OCI-LY1 (cell line): Measurements from ENCODE around the gene NCF4.

Experiments used
- H2AFZ ChIP-seq: fragments of 200-600 bp; sonication (generic), shearing (Covaris generic); 2 replicates; pipeline ENCODE4 v1.6.0; 2014; ENCODE audit warnings: antibody characterized with exemption, mild to moderate bottlenecking, low read length
- H3F3A ChIP-seq: fragments of 200-600 bp; sonication (generic), shearing (Covaris generic); 2 replicates; pipeline ENCODE4 v1.6.0; 2014; ENCODE audit warnings: mild to moderate bottlenecking, antibody characterized with exemption, low read length, moderate library complexity; ENCODE audit not compliant: insufficient read depth
- H3K27ac ChIP-seq: fragments of 200-600 bp; sonication (generic); 2 replicates; pipeline ENCODE4 v1.5.1; 2014; ENCODE audit warnings: low read length, mixed run types, mild to moderate bottlenecking, low read depth; ENCODE audit not compliant: poor library complexity, severe bottlenecking
- H3K27me3 ChIP-seq: fragments of 200-600 bp; sonication (generic); 2 replicates; pipeline ENCODE4 v1.6.0; 2014; ENCODE audit warnings: antibody characterized with exemption, mild to moderate bottlenecking, low read length, moderate library complexity; ENCODE audit not compliant: insufficient read depth
- H3K36me3 ChIP-seq: fragments of 200-600 bp; sonication (generic); 2 replicates; pipeline ENCODE4 v1.6.1; 2014; ENCODE audit warnings: mild to moderate bottlenecking, antibody characterized with exemption, low read length, moderate library complexity, mixed read lengths; ENCODE audit not compliant: insufficient read depth
- H3K4me1 ChIP-seq: fragments of 200-600 bp; sonication (generic); 2 replicates; pipeline ENCODE4 v1.5.1; 2014; ENCODE audit warnings: mild to moderate bottlenecking, low read length, moderate library complexity; ENCODE audit not compliant: insufficient read depth, severe bottlenecking
- H3K4me2 ChIP-seq: fragments of 200-600 bp; sonication (generic), shearing (Covaris generic); 2 replicates; pipeline ENCODE4 v1.6.1; 2014; ENCODE audit warnings: low read length
- H3K4me3 ChIP-seq: fragments of 200-600 bp; sonication (generic); 2 replicates; pipeline ENCODE4 v1.5.1; 2014; ENCODE audit warnings: low read length, low read depth, mild to moderate bottlenecking, mixed read lengths; ENCODE audit not compliant: poor library complexity, severe bottlenecking
- H3K79me2 ChIP-seq: fragments of 200-600 bp; shearing (Covaris generic); 2 replicates; pipeline ENCODE4 v1.6.1; 2016; ENCODE audit warnings: mixed run types, low read length, mixed read lengths; ENCODE audit not compliant: insufficient read depth
- H3K9ac ChIP-seq: fragments of 200-600 bp; sonication (generic), shearing (Covaris generic); 2 replicates; pipeline ENCODE4 v1.6.1; 2014; ENCODE audit warnings: mild to moderate bottlenecking, low read length, mixed read lengths
- H3K9me2 ChIP-seq: fragments of 200-600 bp; sonication (generic), shearing (Covaris generic); 2 replicates; pipeline ENCODE4 v1.6.1; 2014; ENCODE audit warnings: low read depth, mild to moderate bottlenecking, low read length, mixed read lengths
- H3K9me3 ChIP-seq: fragments of 200-600 bp; shearing (Covaris generic); 2 replicates; pipeline ENCODE4 v1.6.1; 2014; ENCODE audit warnings: low read length, mixed read lengths
- H4K20me1 ChIP-seq: fragments of 200-600 bp; sonication (generic), shearing (Covaris generic); 2 replicates; pipeline ENCODE4 v1.6.0; 2016; ENCODE audit warnings: mild to moderate bottlenecking, low read length; ENCODE audit not compliant: insufficient read depth
- CTCF ChIP-seq: fragments of 200-600 bp; sonication (generic), shearing (Covaris generic); IDR thresholded peaks from 2 replicates; pipeline ENCODE4 v1.5.1; 2017; ENCODE audit warnings: mild to moderate bottlenecking, antibody characterized with exemption, low read length, moderate library complexity, mixed read lengths
- EZH2 ChIP-seq: fragments of 200-600 bp; sonication (generic), shearing (Covaris generic); IDR thresholded peaks from 2 replicates; pipeline ENCODE4 v1.8.0; 2017; ENCODE audit warnings: borderline replicate concordance, mixed run types, mild to moderate bottlenecking, antibody characterized with exemption, low read length, moderate library complexity, mixed read lengths

The NCF4 gene

GRCh38 chr22:36830601-36831000 is 30.2 kb upstream of the NCF4 start:
- Histone ChIP-seq H3K27me3 (peaks cover 4% of the 10 kb centered on the region; the same call in 1 of the 2 replicates), H3K4me2 (no peak overlapping the region), H3K9me3 (peaks cover 2% of the 10 kb centered on the region; the same call in 1 of the 2 replicates), H3K79me2 (no peaks in the 10 kb centered on the region), H3K9me2 (no peaks in the 10 kb centered on the region), H3F3A (no peaks in the 10 kb centered on the region), H3K9ac (no peak overlapping the region), H2AFZ (no peak overlapping the region), H4K20me1 (no peaks in the 10 kb centered on the region), H3K36me3 (no peaks in the 10 kb centered on the region), H3K4me1 (peaks cover 5% of the 10 kb centered on the region), H3K27ac (no peak overlapping the region), H3K4me3 (no peak overlapping the region)
- TF ChIP-seq CTCF (no peak), EZH2 (no peak)

- Histone ChIP-seq H3K4me1 (peaks cover 5% of the 10 kb centered on the region), H3F3A (no peaks in the 10 kb centered on the region), H3K27me3 (no peaks in the 10 kb centered on the region), H4K20me1 (no peaks in the 10 kb centered on the region), H3K9me2 (no peaks in the 10 kb centered on the region), H3K27ac (no peak overlapping the region), H3K4me3 (no peak overlapping the region), H2AFZ (no peak overlapping the region), H3K9me3 (peaks cover 2% of the 10 kb centered on the region; the same call in 1 of the 2 replicates), H3K4me2 (no peak overlapping the region), H3K36me3 (no peaks in the 10 kb centered on the region), H3K79me2 (no peaks in the 10 kb centered on the region), H3K9ac (no peak overlapping the region)
- no peak for TF ChIP-seq CTCF
- no peak for TF ChIP-seq EZH2
Measured at GRCh38 chr22:36831206-36831605, 29.6 kb upstream of the NCF4 start.

- H3K9me3 ChIP-seq, result peaks cover 2% of the 10 kb centered on the region; the same call in 1 of the 2 replicates
- TF ChIP-seq CTCF, result no peak
- TF ChIP-seq EZH2, result no peak
- no peaks in the 10 kb centered on the region for H4K20me1 ChIP-seq
- no peaks in the 10 kb centered on the region for H3K36me3 ChIP-seq
- no peak overlapping the region for H3K9ac ChIP-seq
- H3K9me2 ChIP-seq, result no peaks in the 10 kb centered on the region
- H3K27me3 ChIP-seq, result no peaks in the 10 kb centered on the region
- no peak overlapping the region for H3K4me2 ChIP-seq
- peaks cover 5% of the 10 kb centered on the region for H3K4me1 ChIP-seq
- no peak overlapping the region for H2AFZ ChIP-seq
- no peaks in the 10 kb centered on the region for H3F3A ChIP-seq
- H3K27ac ChIP-seq, result no peak overlapping the region
- no peaks in the 10 kb centered on the region for H3K79me2 ChIP-seq
- H3K4me3 ChIP-seq, result no peak overlapping the region
Measured at GRCh38 chr22:36831717-36832116, 29.1 kb upstream of the NCF4 start.
